ENCODE data around the gene KRTAP10-2. TPM values are rescaled to one million over a fixed set of nuclear protein-coding genes. Genes with fewer than 3 reads are reported as not detected.

The KRTAP10-2 gene
- total and polyA plus RNA-seq, 2 experiments from 2014 or later: not detected

DNA sequence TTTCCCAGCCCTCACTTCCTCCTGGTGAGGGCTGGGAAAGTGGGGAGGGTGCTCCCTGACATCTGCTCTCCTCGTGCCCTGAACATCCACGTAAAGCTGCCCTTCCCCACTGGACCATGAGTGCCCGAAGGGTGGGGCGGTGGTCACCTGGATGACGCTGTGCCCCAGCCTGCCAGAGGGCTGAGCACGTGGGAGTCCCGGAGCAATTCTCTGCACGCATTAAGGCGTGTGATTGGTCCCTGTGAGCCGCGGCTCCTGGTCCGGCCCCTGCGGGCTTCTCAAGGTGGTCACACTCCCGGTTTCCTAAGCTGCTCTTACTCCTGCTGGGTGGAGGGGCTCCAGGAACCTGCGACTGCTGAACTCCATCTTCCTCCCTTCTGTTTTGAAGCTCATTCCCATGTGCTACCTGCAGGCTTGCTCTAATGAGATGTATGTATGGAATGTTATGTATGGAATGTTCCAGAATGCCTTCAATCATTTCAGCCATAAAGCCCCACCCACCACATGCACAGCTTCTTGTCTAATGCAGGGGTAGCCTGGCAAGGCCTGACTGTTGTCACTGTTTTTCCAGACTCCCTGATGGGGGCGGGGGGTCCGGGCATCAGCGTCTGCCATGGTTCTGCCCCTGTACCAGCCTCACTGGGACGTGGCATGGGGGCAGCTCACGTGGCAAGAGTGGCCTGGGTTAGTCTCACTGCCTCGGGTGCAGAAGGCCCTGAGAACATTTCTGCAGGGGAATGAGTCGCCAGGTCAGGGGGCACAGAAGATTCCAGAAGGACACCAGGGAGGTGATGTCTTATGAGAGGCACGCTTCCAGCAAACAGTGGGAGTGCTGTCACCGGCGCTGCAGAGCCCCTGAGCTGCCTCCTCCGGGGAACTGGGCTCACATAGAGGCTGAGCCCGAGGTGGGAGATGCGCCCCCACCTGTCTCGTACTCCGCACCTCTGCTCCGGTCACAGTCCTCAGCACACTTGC lies 30.7 kb downstream of the KRTAP10-2 start:
- H3K27me3 ChIP-seq (replicated peaks; ENCODE audit: insufficient read depth): peaks cover 3% of the 10 kb centered on the region; the same call in 1 of the 2 replicates
- no peak overlapping the region for H3K27ac ChIP-seq
- in situ Hi-C loops (cut with MboI): loop anchor here (25.0 kb wide), 1 partner anchor 417 kb away; the partner anchor contains the start of gene SLX9
- 52 to 56% methylated on average over 29 to 31 of the region's 31 CpGs for WGBS, 2 experiments (ENCODE audit: low coverage in 1 of 2, low lambda C conversion rate in 2 of 2, missing lambda C conversion rate in 2 of 2)
- H3K4me3 ChIP-seq: no peak overlapping the region
- no peaks in the 10 kb centered on the region for H4K20me1 ChIP-seq (ENCODE audit: insufficient read depth)
- no peak for DNase-seq
- H3K9me2 ChIP-seq (ENCODE audit: insufficient read depth): no peaks in the 10 kb centered on the region
- no peak overlapping the region for H2AFZ ChIP-seq
- no peaks in the 10 kb centered on the region for H3K79me2 ChIP-seq (ENCODE audit: insufficient read depth)
- no peak for TF ChIP-seq EZH2phosphoT487 (IDR thresholded peaks at IDR 0.05; ENCODE audit: insufficient read depth, low read depth)
- no peak for TF ChIP-seq EZH2 (IDR thresholded peaks at IDR 0.05; ENCODE audit: insufficient read depth, poor library complexity, severe bottlenecking)
- H3K9me3 ChIP-seq (ENCODE audit: low read depth): no peaks in the 10 kb centered on the region
- H3K4me2 ChIP-seq (ENCODE audit: unreplicated experiment): no peak overlapping the region
- H3K36me3 ChIP-seq (ENCODE audit: low read depth): no peaks in the 10 kb centered on the region
- no peaks in the 10 kb centered on the region for H3K4me1 ChIP-seq (ENCODE audit: insufficient read depth)
- H3F3A ChIP-seq (ENCODE audit: insufficient read depth): no peaks in the 10 kb centered on the region
- no peak overlapping the region for H3K9ac ChIP-seq

DNA sequence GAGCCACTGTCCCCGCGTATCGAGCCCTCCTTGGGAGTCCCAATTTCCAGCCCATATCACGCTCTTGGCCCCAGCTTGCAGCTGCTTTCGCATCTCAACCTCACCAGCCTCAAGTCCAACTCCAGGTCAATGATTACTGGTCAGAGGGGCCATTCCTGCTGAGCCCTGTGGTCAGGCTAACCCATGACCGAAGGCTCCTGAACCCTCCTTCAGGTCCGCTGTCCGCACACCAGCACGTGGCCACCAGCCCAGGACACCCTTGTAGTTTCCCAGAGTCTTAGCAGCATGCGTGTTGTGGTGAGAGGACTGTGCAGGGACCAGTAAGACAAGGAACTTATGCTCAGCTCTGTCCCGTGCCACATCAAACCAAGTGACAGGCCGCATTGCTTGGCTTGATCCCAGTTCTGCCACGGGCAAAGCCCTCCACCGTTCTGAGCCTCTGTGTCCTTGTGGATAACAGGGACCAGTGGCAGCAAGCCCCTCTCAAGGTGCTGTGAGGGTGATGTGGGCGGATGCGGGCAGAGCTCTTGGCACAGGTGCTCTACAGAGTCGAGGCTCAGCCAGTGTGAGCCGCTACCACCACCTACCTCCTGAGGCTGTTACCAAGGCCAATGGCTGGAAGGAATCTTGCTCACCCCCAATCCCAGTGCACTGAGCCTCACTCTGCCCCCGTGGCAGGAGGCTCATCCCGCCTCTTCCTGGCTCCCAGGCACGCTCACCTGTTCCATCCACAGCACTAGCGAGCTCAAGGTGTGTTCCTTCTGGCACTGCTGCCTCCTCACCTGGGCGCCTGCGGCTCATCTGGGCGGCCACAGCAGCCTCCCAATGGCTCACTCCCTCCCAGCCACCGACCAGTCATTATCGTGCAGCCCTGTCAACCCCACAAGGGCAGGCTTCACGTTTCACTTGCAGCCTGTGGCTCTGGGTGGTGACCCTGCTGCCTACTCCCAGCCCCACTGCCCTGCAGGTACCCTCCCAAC lies 31.7 kb downstream of the KRTAP10-2 start:
- Histone ChIP-seq H3K27me3 (replicated peaks; ENCODE audit: insufficient read depth) (peaks cover 7% of the 10 kb centered on the region; the same call in 1 of the 2 replicates), H3F3A (ENCODE audit: insufficient read depth) (no peaks in the 10 kb centered on the region), H2AFZ (no peak overlapping the region), H4K20me1 (ENCODE audit: insufficient read depth) (no peaks in the 10 kb centered on the region), H3K9ac (no peak overlapping the region), H3K9me2 (ENCODE audit: insufficient read depth) (no peaks in the 10 kb centered on the region), H3K79me2 (ENCODE audit: insufficient read depth) (no peaks in the 10 kb centered on the region), H3K4me2 (ENCODE audit: unreplicated experiment) (no peak overlapping the region), H3K4me1 (ENCODE audit: insufficient read depth) (no peaks in the 10 kb centered on the region), H3K4me3 (no peak overlapping the region), H3K36me3 (ENCODE audit: low read depth) (no peaks in the 10 kb centered on the region), H3K27ac (no peak overlapping the region), H3K9me3 (ENCODE audit: low read depth) (no peaks in the 10 kb centered on the region)
- no peak for DNase-seq
- TF ChIP-seq EZH2 (IDR thresholded peaks at IDR 0.05; ENCODE audit: insufficient read depth, poor library complexity, severe bottlenecking) (no peak), EZH2phosphoT487 (IDR thresholded peaks at IDR 0.05; ENCODE audit: insufficient read depth, low read depth) (no peak)
- WGBS, 2 experiments (ENCODE audit: low coverage in 1 of 2, low lambda C conversion rate in 2 of 2, missing lambda C conversion rate in 2 of 2): 62 to 64% methylated on average over 28 of the region's 28 CpGs
- in situ Hi-C loops (cut with MboI): loop anchor here (10.0 to 25.0 kb wide), 2 partner anchors 275 to 418 kb away; partner anchors contain the start of gene SLX9

- H2AFZ ChIP-seq: no peak overlapping the region
- no peaks in the 10 kb centered on the region for H3K9me2 ChIP-seq (ENCODE audit: insufficient read depth)
- no peak overlapping the region for H3K4me2 ChIP-seq (ENCODE audit: unreplicated experiment)
- H4K20me1 ChIP-seq (ENCODE audit: insufficient read depth): no peaks in the 10 kb centered on the region
- no peaks in the 10 kb centered on the region for H3K79me2 ChIP-seq (ENCODE audit: insufficient read depth)
- H3K27ac ChIP-seq: no peak overlapping the region
- H3K9ac ChIP-seq: no peak overlapping the region
- no peaks in the 10 kb centered on the region for H3F3A ChIP-seq (ENCODE audit: insufficient read depth)
- no peaks in the 10 kb centered on the region for H3K36me3 ChIP-seq (ENCODE audit: low read depth)
- no peaks in the 10 kb centered on the region for H3K9me3 ChIP-seq (ENCODE audit: low read depth)
- TF ChIP-seq EZH2 (IDR thresholded peaks at IDR 0.05; ENCODE audit: insufficient read depth, poor library complexity, severe bottlenecking) (no peak), EZH2phosphoT487 (IDR thresholded peaks at IDR 0.05; ENCODE audit: insufficient read depth, low read depth) (no peak)
- no peaks in the 10 kb centered on the region for H3K4me1 ChIP-seq (ENCODE audit: insufficient read depth)
- WGBS, 2 experiments (ENCODE audit: low coverage in 1 of 2, low lambda C conversion rate in 2 of 2, missing lambda C conversion rate in 2 of 2): 26 to 30% methylated on average over 12 of the region's 12 CpGs
- no peak for DNase-seq
- no peak overlapping the region for H3K4me3 ChIP-seq
- in situ Hi-C loops (cut with MboI): loop anchor here (10.0 to 25.0 kb wide), 2 partner anchors 276 to 419 kb away; partner anchors contain the start of gene SLX9
- peaks cover 7% of the 10 kb centered on the region; the same call in 1 of the 2 replicates for H3K27me3 ChIP-seq (replicated peaks; ENCODE audit: insufficient read depth)
Measured at GRCh38 chr21:44518686-44519085, 32.6 kb downstream of the KRTAP10-2 start.

Data from GM23248 (cell line).